ENCODE measurements around the gene ZBTB20.

The ZBTB20 gene

DNA sequence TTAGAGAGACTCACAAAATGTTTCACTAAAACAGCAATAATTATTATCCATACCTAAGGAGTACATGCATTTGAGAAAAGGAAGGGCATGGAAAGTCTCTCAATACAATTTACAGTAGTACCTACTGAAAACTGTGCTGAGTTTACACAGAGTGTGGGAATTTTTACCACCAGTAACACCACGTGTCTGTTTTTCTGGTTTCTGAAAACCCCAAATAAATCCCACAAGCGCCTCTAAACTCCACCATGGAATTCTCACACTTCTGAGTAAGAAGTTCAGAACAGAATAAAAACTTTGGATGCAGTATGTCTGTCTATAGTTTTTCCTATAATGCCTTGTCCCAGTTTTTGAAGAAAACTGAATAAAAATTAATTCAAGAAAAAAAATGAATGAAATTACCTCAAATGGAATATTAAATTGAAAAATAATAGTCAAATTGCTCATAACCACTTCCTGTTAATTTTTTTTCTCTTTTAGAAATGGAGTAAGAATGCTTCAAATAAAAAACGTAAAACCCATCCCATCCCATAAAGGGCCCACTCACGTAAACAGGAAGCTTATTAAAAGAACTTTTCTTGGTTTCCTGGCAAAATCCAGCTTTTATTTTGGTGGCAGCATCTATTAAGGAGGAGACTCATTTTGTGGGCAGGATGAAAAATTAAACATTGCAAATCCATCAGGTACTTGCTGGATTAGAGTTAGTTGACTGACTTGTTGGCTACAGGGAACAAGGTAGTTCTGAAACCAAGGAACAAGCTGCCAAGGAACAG, 475.2 kb downstream of the ZBTB20 start:
- no peak for DNase-seq
- ATAC-seq, result no peak

DNA sequence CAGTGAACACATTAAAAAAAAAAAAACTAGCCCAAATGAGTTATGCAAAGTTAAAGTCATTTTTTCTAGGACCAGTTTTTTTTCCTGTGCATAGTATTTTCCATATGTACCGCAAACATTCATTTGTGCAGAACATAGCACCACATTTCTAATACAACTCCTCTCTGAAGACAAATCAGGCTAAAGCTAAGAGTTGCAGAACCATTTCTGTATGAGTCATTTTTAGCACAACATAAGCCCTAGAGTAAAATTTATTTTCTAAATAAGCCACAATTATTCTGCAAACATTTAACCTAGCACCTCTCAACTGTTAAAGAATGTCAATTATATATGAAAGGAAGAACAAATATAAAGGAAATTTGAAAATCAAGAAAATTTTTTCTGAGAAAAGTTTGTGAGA, 477.5 kb downstream of the ZBTB20 start:
- no peak for ATAC-seq
- DNase-seq, result no peak

DNA sequence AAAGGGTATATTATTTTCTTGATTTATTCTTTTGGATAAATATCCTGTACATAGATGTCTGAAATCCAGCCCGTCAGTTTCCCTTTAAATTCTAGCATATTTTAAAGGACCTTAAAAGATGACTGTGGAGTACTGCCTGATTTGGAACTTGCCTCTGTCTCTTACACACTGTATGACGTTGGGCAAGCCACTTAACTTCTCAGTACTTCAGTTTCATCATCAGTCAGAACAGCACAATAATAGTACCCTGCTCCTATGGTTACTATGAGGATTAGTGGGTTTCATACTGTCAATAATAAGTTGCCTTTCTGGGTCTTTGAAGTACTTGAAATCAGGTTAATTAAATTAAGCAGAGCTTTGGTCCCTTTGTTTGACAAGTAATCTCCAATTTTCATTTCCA, 479.0 kb downstream of the ZBTB20 start:
- ATAC-seq, result no peak
- no peak for DNase-seq

DNA sequence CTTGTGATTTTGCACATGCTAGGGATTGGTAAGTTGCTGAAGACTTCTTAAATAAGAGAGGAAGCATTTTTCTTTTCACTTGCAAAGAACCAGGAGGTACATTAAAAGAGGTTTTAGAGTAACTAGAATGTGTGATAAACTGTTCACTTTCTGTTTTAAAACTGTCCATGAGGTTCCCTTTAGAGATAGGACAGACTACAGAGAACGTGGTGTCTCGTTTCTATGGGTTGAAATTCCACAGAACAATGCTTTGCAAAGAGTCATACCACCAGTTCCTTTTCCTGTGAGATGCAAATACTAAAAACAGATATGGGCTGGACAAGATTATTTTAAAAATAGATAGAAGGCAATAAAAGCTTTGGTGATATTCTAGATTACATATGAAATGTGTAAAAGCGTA, 480.5 kb downstream of the ZBTB20 start:
- DNase-seq (no peak), ATAC-seq (no peak)

DNA sequence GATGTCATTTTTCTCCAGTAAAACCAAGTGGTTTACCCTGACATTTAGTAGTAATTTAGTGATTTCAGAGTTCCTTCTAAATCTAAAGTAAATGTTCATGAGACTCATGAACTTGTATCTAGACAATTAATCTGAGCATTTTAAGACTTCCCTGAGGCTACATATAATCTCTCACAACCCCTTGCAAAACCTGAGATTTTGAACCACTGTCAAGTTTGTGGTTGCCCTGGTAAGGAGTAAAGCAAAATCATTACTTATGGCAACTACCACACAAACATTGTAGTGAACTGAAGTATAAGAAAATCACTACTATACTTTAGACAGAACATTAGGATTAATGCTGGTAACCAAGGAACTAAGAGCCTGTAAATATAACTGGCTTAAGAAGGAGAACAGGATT, 483.1 kb downstream of the ZBTB20 start:
- ATAC-seq, result no peak
- no peak for DNase-seq

DNA sequence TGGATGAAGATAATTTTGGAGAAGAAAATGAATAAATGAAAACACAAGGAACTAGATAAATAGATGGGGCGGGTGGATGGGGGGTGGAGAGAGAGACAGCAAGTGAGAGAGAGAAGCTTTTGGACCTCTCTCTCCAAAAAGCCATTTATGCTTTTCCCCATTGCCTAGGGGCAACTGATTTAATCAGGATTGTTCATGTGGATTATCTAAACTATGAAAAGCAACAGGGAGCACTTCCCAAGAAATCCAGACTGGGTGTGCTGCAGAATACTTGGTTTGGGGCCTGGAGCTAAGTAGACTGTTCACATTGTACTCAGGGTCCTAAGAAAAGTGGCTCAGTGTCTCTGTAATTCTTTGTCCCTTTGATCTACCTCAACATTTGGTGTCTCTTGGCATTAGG, 486.3 kb downstream of the ZBTB20 start:
- ATAC-seq (no peak), DNase-seq (no peak)

DNA sequence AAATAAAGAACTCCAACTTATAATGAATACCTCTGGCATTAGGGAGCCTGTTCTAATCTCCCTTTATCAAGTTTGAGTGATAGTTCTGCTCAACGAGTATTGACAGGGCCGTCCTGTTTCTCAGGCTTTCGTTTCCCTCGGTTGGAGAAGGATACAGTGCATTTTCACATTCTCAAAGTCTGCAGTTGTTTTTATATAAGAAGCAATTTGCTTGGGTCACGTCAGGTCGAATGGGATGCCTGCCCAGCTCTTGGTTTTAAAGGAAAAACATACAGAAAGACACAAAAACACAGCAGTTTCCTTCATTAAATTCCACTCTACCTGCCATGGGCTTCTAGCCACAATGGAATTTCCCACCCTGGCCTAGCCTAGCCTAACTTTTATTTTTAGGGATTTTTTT, 487.0 kb downstream of the ZBTB20 start:
- ATAC-seq (no peak), DNase-seq (no peak)

DNA sequence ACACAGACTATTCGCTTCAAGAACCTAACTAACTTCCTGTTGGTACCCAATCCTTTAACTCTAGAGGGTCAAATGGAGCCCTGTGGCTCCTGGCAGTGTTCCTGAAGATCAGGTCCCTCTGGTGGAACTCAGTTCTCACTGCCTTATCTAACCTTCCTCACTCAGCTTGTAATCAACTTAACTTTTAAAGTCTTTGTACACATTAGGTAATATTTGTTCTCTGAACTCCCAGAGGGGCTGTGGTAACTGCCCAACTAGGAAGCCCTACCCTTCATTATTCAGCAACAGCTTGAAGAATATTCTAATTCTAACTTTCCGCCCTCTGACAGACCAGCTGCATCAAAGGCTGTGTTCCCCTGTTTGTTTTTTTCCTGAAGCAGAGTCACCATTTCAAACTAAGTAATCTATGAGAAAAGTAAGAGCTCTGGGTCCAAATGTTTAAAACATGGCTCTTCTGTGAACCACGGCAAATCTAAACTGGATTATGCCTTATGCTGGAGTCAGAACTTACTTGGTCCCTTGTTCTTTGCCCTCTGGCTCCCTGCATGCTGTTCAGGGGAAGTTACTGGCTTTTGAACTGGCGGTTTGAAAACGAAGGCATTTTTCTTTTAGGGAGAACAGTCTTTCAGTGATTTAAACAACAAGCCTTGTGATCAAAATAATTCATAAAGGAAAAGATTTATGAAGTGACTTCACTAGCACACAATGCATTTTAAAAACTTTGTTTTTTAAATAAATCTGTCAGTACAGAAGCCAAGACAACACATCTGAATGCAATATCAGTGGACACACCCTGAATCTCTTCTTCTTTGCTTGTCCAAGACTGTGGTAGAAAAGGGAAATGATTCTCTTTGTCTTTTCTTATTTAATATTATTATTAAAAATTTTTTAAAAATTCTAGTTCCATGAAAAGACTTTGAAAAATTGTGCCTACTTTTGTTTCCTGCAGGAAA, 487.7 kb downstream of the ZBTB20 start:
- ATAC-seq (no peak), DNase-seq (no peak)

DNA sequence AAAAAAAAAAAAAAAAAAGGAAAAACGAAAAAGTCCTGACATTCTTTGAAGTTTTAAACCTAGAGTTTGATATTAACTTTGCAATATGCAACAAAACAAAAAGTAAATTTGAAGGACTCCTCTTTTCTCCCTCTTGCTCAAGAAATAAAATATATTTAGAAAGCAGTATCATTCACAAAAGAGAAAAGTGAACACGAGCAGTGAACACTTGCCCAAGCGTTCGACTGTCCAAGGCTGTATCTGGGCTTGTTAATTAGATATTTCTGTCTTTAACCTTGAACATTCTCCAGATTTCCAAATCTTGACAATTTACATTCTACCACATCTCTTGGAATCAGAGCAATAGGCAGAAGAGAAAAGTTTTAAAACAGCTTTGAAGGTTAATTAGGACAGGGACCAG, 495.5 kb downstream of the ZBTB20 start:
- no peak for ATAC-seq
- DNase-seq, result no peak

DNA sequence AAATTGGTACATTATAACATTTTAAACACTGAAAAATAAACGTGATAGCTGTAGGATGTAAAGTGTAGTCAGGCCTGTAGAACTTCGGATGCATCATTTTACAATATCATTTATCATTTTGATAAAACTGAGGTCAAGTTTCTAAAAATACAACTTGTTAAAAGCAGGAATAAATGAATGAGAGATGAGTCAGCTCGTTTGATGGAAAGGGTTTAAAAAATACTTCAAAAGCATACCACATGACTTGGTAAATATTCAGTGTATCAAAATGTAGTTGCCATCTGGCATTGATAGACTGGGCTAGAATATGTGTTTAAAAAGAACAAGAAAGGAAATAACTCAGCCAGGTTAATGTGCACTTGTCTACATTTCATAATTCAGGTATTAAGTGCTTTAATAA, 496.3 kb downstream of the ZBTB20 start:
- DNase-seq, result no peak

DNA sequence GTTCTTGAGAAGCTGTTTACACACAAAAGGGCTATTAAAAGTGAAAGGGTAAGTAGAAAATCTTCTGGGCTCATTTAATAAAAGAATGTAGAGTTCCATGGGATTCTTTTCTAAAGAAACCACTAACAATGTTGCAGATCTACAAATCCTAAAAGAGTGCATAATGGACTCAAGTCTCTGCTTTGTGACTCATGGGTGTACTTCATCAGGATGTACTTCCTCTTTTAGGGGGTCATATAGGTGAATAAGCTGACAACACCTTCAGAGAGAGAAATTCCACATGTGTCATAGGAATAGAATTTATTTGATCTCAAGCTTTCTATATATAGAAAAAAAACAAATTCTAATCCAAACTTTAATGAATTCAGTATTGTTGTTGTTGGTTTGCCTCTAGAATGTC, 497.8 kb downstream of the ZBTB20 start:
- no peak for DNase-seq

More for the DNA sequence above, 496.3 kb downstream of the ZBTB20 start:
- no peak for ATAC-seq

DNA sequence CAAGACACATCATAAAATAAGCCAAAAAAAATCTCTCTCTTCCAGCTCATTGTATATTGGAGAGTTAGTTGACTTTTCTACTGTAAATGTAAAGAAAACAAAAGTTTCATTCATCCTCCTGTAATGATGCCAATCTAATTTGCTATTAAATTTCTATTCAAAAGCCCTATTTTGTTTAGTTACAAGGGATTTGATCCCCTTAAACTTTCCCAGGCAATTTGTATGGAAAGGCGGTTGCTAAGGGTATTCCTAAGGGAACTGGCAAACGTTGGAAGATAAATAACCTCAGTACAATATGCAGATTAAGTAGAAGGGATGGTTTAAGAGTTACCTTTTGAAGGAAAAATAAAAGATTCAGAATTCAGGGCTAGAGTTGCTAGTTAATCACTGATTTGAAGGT, 500.6 kb downstream of the ZBTB20 start:
- ATAC-seq (no peak), DNase-seq (no peak)

More for the DNA sequence above, 497.8 kb downstream of the ZBTB20 start:
- peak; percentile 49 for ATAC-seq

DNA sequence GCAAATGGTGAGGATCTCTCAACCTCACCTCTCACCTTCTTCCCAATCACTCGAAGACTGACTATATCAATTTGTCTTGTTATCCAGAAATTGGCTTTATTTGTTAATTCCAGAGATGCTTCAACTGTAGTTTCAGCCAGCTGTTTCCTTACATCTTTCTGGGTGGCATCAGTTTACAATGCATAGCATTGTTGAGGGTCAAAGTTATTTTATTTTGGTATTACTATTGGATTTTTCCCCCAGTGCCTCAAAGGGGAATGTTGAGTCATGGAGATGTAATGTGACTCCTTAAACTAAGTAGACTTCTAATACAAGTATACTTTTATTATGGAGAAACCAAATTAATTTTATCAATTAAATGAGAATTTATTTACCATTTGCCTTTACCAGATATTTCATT, 501.7 kb downstream of the ZBTB20 start:
- ATAC-seq (no peak), DNase-seq (no peak)

DNA sequence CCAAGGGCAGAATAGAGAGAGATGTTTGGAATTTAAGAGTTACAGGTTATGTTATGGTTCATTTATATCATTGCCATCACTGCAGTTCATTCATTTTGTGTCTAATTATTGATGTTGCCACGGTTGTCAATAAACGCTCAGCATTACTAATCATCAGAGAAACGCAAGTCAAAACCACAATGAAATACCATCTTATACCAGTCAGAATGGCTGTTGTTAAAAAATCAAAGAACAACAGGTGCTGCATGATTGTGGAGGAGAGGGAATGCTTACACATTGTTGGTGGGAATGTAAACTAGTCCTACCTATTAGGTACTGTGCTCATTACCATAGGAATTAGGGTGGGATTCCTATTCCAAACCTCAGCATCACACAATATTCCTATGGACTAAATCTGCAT, 502.7 kb downstream of the ZBTB20 start:
- ATAC-seq (no peak), DNase-seq (no peak)

DNA sequence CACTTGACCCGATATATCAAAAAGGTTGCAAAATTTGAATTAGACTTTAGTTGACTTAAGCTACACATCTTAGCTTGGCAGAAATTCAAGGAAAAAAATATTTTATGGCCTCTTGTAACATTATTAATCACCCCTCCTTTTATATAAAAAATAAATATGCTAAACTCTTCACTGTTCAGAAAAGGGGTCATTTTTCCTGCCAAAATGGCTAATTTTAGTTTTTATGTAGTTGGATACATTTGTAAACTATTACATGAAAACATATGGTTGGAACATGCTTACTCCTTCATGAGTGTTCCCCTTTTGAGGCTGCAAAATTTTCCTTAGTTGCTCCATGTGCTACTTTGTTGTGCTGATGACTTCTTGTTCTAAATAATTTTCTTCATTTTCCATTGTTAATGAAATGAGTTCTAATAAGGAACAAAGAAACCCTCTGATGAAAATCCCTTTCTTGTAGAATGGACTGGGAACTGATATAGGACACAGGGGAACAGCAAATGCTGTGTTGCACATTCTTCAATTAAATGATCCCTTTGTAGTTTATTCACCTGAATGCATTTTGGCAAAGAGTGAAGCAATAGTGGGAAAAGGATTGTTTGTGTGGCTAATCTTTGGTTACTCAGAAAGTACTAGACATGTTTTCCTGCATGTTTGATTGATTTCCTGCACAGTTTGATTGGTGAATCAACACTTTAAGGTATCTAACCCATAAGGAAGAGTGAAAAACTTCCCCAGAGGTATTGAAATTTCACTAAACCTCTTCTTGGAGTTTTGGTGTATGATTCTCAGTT, 503.9 kb downstream of the ZBTB20 start:
- DNase-seq, result no peak

DNA sequence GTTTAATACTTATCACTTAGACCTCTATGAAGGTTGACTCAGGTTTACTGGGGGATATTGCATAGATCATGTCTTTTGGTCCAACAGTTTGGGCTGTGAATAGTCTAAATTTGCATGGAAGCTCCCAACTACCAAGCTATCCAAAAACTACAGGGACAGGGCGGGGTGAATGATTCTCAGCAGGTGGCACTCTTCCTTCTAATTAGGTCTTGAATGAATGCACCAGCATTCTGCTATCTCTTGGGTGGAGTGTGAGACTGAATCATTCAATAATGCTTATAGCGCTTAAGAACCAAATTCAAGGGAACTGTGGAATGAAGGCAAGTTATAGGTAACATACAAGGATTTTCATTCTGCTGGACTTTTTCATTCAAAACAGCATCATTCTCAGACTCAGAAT, 507.0 kb downstream of the ZBTB20 start:
- no peak for DNase-seq

More for the DNA sequence above, 503.9 kb downstream of the ZBTB20 start:
- ATAC-seq, result no peak

DNA sequence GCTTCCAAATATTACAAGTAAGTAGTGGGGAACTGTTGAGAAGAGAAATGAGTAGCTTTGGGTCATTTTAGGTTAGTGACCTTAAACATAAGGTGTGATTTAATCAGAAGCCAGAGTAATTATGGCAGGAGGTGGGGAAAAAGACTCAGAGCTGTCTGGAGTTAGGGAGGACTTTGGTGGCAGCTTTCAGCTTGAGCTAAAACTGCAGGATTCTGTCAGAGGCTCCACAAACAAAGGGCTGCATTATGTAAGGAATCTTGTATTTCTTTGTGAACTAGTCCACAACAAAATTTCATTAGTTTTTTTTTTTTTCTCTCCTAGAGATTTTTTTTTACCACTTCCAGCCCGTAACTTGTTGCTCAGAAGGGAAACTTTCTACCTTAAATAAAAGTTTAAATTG, 507.9 kb downstream of the ZBTB20 start:
- DNase-seq (no peak), ATAC-seq (no peak)

More for the DNA sequence above, 507.0 kb downstream of the ZBTB20 start:
- no peak for ATAC-seq

DNA sequence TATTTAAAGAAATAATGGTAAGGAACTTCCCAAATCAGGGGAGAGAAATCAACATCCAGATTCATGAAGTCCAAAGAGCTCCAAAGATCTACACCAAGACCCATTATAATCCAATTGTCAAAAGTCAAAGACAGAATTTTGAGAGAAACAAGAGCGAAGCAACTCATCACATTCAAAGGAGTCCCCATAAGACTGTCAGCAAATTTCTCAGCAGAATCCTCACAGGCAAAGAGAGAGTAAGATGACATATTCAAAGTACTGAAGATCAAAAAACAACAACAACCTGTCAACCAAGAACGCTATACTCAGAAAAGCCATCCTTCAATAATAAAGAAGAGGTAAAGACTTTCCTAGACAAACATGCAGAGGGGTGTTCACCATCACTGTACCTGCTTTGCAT, 511.2 kb downstream of the ZBTB20 start:
- DNase-seq (no peak), ATAC-seq (no peak)

DNA sequence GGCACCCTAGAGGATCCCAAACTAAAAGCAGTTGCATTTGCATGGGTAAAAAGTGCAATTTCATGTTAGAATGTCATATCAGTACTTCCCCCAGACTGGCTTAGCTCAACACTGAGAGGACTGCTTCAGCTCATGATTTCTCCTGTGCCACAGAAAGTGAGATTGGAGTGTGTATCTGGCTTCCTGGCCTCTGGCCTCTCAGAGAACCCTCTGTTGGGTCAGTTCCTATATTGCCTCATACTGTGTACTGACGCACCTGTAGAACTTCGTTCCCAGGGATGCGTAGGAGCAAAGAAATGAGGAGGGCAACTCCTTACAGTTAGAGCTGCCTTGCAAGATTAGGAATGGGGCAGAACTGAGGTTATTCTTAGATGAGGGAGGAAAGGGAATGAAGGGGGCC, 512.5 kb downstream of the ZBTB20 start:
- ATAC-seq (no peak), DNase-seq (no peak)

DNA sequence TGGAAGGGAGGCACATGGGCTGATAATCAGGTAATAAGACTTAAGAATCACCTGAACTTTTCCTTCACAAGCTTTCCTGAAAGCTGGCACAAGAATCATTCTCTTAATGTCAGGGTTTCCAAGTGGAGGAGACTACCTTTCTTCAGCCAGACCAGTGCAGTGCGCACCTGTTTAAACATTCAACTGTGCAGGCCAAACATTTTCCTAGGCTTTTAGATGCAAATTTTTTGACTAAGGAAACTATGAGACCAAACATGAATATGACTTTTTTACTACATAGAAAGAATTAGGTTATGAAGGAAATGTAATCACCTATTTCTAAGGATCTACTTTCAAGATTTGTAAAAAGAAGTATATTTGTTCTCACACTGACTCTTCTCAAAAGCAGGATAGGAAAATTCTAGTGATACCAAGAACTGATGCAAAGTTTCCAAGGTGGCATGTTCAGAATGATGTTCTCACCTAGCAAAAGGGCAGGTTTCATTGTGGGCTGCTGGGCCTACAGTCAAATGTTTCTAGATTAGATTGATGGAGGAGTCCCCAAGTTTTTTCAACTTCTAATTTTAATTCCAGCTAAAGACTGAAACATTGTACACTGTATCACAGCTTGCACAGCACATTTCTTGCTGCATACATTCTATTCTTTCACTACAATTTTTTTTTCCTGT, 514.2 kb downstream of the ZBTB20 start:
- ATAC-seq (peak; percentile 94), DNase-seq (peak; percentile 39)

DNA sequence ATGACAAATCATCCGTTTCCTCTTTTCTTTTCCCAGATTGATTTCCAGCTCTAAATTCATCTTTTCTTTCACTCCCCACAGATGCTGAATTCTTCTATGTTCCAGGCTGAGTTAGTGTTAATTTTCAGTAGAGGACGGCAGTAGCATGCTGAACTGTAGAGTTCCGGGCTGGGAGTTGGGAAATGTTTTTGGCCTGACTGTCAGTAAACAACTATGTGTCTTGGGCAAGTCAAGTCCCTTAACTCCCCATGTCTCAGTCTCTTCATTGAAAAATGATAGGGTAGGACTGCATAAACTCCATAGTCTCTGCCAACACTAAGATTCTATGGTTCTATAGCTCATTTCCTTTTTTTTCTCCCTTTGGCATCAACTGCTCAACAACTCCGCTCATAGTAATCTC, 519.3 kb downstream of the ZBTB20 start:
- DNase-seq, result no peak
- ATAC-seq, result no peak

DNA sequence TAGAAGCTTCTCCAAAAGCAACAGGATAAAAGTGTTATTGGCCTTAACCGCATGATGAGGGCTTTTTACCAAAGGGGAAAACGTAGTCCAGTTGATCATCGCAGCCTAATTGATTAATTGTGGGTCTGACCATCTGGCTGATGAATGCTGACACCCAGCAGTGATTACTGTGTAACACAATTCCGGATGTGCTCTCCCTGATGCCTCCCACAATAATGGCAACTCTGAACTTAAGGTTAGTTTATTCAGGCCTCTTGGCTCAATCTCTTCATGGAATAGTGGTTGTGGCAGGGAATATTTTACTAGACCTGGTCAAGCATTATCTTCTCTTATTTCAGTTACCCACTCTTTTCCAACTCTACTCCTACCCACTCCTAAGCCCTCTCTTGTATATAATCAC, 520.3 kb downstream of the ZBTB20 start:
- ATAC-seq, result no peak
- DNase-seq, result no peak

Measured in stimulated activated naive CD8-positive, alpha-beta T cell treated with anti-CD3 and anti-CD28 coated beads, Interleukin-15, Interleukin-2, amounts not matched to agents 100 U/mL and 50 U/mL, for 24 hours (primary cell).